HG03457 (cell line): ENCODE results near the gene GRK3.
"Not testable (repeated sequence)": the region's sequence is repeated elsewhere in the genome, so short reads cannot be mapped to it uniquely, and the experiment has no call there.

Experiments used
- ATAC-seq: cut with Tn5 transposase; IDR thresholded peaks from one replicate; pipeline ENCODE4 v1.9.1; 2021; ENCODE audit warnings: moderate number of reproducible peaks; ENCODE audit not compliant: unreplicated experiment

The GRK3 gene

DNA sequence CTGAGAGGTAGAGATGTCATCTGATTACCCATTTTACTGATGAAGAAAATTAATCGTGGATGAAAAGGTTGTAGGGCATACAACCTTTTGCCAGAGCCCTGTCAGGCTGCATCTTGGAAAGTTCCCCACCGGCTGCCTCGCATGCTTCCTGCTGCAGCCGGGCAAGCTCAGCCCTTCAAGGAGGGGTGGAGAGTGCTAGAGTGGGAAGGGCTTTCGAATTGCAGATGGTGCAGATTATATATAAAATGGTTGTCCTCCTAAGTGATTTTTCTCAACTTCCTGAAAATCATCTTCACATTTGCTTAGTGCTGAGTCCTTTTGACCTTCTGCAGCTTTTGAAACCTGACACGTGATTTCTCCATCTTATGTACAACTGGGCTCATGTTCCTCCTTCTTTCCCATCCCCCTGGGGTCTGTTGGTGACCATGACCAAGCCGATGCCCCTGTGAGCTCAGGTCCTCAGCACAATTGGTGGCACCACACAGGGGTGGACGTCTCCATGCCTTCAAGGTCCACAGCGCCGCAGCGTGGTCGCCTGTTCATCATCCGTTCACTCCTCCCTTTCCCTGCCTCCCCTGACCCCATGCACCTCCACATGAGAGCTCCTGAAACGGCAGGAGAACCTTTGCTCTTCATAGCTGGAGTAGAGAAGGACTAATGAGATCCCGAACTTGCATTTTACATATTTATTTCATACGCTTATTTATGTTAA lies 129.9 kb downstream of the GRK3 start:
- ATAC-seq, result no peak

DNA sequence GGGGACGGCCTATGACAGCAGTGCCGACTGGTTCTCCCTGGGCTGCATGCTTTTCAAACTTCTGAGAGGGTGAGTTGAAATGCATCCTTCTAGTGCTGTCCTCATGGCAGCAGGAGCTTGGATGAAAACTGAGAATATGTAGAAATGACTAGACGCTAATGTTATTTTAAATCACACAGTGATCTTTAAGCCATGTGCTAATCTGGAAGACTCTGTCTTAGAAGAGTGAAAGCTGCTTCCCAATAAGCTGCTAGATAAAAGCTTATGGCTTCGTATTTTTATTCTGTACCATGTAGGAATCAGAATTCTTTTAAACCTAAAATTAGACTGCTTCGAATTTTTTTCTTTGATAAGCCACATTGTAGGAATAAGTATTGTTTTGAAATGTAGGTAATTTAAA lies 130.7 kb downstream of the GRK3 start:
- ATAC-seq, result no peak

DNA sequence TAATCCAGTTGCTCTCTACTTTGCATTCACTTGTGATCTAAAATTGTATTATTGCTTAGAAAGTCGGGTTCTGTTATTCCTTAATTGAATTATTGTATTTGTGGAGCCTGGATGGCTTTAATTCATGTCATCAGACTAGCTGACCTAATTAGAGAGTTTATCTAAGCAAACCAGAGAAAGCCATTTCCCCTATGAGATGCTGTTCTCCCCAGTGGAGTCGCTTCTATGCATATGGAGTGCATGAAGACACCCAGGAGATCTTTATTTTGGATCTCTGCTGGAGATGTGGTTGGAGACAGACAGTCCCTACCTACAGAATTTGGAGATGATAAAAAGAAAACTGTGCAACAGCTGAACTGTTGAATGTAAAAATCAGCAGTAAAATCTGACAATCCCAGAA lies 132.3 kb downstream of the GRK3 start:
- ATAC-seq, result no peak

DNA sequence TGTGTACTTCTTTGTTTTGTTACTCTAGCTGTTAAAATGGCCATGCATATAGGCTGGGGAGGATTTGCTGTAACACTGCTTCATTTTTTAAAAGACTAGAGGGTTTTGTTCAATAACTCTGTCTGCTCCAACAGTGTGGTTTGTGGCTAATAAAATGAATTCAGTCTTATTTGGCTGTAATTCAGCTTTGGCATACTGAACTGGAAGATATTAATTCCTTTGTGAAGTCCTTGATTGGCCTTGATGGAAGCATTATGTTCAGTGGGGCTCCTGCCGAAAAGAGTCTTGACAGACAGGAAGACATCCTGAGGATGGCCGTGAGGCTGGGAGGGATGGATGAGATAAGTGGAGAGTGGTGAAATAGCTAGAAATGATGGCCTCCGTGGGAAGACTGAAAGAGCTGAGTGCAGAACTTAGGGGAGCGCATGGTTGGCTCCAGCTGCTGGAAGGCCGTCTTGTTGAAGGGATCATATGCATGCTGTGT lies 132.7 kb downstream of the GRK3 start:
- ATAC-seq, result no peak

DNA sequence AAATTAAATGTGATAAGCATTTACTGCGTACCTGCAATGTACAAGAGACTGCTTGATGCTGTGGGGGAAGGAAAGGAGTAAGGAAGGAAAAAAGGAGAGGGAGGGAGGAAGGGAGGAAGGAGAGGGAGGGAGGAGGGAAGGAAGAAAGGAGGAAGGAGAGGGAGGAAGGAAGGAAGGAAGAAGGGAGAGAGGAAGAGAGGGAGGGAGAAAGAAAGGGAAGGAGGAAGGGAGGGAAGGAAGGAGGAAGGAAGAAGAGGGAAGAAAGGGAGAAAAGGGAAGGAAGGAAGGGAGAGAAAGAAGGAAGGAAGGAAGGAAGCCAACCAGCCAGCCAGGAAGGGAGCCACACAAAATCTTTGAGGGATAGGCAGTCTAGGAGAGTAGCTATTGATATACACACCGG lies 133.5 kb downstream of the GRK3 start:
- no peak for ATAC-seq

DNA sequence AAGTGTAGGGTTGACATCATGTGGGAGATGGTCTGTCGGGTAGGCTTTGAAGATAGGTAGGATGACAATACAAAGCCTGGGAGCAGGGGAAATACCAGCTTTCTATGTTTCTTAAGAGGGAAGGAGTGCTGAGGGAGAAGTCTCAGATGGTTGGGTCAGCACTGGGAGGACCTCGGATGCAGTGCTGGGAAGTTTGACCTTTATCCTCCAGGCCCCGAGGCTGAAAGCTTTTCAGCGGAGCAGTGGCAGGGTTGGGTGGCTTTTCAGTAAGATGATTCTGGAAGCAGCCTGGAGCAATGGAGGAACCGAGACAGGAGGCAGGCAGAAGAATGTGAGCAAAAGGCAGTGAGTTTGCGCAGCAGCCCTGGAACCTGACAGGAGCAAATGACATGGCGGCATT lies 134.0 kb downstream of the GRK3 start:
- ATAC-seq, result no peak

DNA sequence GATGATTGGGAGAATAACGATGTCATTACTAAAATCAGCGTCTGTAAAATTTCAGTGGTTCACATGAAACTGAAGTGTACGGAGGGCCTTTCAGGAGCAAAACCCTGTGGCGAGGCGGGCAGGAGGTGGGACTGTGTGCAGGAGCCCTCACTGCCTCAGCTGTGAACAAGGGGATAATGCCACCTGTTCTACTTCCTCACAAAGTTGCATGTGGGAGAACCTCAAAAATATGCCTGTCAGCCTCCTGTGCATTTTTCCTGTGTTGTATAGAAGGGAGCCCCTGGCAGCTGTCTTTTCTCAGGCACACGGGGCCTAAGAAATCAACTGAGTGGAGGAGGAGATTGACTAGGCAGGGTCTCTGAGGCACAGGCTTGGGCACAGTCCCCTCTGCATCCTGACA lies 134.5 kb downstream of the GRK3 start:
- no peak for ATAC-seq

DNA sequence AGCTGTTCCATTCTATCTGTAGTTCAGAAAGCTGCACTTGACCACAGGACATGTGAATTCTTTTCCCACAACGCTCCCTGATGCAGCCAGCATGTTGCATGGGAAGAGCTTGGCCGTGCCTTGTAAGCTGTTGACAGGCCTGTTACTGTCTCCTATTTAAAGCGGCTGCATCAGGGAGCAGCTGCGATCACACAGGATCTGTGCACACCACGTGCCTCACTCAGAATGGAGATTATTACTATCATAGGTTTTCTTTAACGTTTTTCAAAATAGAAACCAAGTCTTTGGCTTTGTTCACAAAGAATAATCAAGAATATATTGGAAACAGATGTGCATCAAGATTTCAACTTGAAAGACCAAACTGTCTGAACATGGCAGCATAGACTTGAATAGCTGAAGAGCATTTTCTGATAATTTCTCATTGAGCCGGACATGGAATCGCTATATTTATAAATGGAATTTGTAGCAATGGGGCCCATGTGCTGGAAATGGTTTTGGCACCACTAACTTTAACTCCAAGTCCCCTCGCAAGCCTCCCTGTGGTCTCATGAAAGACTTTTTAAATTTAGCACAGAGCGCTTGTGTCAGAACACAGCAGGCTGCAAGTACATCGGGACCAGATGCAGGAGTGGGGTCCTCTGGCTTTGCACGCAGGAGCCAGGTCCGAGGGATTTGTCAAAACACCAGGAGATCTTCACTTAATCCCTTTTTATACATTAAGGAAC lies 136.7 kb downstream of the GRK3 start:
- ATAC-seq, result no peak

DNA sequence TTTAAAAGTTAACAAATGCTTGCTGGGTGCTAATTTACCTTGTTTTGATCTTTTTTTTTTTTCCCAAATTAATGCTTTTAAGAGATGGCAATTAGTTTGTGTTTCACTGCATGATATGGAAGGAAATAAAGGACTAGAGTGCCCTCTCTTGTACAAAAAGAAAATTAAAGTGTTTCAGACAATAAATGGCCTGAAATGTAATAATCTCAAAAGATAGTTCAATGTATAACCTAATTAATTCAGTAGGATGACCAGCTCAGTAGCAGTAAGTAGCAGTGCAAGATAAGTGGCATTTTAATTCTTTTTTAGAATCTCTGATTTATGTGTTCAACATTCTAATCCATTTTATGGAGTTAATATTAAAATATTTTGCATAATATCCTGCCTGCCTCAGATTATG lies 137.6 kb downstream of the GRK3 start:
- ATAC-seq, result no peak

DNA sequence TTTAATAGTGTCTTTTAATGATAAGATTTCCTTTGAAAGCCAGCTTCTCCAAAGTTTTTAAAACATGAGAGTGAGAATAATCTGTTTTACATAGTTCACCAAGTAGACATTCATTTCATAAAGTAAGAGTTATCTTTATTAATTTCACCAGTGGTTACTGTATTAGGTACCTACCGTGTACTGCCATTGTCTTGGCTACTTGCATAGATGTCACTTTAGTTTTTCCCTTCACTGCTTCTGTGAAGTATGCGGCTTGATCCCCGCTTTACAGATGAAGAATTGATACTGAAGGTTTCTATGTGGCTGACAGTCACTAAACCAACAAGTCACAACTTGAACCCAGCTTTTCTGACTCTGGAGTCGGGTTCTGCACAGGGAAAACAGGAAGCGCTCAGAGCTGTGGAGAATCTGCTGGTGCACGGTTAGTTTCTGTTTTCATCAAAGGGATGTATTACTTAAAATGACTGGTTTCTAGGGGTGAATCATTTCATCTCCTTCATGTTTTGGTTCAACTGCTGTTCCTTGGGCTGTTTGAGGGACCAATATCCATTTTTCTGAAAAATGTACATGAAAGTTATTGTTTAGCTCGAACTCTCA lies 138.2 kb downstream of the GRK3 start:
- no peak for ATAC-seq

DNA sequence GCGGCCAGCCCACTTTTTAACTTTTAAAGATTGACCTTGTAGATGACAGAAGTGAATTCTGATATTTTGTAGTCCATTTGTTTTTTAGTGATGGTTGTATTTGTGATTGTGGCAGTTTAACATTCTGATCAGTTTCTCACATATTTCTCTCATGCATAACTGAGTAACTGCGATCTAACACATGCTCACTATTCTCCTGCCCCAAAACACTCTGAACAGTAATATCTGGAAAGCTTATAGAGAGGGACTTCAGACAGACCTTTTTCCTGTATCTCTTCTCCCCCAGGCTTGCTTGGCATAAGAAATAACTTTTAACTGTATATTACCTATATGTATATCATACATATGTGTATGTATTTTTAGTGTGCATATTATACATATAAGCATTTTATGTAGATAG lies 140.2 kb downstream of the GRK3 start:
- no peak for ATAC-seq

DNA sequence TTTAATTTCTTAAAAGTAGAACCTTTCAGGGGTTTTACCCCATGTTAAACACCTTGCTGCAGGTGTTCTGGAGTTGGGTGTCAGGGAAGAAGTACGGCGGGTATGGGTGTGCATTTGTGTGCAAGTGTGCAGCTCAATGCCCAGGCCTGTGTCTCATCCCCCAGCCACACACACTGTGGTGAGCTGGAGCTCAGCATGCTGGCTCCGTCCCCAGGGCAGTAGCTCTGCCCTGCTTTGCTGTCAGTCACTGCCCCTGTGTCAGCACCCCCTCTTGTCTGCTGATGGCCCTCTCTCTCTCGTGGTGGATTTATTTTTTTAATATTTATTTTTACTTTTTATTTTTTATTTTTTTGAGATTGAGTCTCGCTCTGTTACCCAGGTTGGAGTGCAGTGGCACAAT lies 141.7 kb downstream of the GRK3 start:
- no peak for ATAC-seq

DNA sequence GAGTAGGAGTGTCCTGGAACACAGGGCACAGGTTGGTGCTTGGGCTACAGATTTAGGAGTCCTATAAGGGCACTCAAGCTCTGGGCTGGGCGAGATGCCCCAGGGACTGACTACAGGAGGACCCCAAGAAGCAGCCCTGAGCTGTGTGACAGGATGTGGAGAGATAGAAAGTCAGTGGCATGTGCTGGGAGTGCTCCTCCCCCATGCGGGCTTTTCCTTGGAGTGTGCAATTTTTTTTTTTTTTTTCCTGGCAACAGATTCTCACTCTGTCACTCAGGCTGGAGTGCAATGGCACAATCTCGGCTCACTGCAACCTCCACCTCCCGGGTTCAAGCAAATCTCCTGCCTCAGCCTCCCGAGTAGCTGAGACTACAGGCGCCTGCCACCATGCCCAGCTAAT lies 144.0 kb downstream of the GRK3 start:
- ATAC-seq, result not testable (repeated sequence)

DNA sequence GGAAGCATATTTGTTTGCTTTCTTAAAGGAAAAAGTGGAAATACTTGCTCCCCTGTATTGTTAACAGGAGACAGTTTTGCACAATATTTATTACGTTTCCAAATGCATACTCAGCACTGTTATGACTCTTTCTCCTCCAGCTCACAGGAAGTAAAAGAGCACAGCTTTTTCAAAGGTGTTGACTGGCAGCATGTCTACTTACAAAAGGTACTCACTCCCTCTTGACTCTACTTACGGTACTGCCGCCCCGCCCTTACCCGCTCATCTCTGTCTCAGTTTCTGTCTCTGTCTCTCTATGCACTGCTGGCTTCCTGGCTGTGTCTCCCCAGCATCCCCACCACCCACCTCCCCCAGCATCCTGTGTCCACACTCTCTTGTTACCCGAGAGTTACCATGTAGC lies 145.3 kb downstream of the GRK3 start:
- no peak for ATAC-seq

DNA sequence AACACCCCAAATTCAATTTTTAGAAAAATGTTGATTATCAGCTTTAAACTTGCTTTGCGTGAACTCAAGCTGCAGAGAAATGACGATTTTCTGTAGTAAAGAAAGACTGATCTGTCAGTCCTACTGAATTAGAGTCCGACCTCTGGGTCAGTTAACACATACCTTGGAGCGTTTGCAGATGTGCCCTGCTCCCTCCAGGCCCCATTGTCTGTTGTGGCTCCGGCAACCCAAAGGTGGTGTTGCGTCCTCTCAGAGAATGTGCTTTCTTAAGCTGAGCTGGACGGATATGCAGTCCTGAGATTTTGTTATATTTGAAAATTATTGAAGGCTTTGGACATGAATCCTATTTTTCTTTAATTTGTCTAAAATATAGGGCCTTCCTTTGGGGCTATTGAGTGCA lies 146.0 kb downstream of the GRK3 start:
- no peak for ATAC-seq

DNA sequence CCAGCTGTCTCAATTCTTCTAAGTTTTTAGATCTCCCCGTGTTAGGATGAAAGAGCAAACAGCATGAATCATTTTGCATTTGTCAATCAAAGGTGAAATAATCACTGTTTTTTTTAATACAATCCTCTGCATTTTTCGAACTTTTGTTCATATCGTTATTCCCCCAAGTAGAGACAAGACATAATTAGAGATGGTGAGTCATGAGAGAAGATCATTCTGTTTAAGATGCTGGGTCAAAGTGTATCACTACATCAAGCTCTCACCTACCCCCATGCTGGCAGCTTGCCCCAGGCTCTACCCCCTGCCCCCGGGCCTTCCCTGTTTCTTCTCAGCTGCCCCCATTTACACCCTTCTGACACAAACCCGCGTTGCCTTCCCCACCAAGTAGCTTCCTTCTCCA lies 147.0 kb downstream of the GRK3 start:
- no peak for ATAC-seq

DNA sequence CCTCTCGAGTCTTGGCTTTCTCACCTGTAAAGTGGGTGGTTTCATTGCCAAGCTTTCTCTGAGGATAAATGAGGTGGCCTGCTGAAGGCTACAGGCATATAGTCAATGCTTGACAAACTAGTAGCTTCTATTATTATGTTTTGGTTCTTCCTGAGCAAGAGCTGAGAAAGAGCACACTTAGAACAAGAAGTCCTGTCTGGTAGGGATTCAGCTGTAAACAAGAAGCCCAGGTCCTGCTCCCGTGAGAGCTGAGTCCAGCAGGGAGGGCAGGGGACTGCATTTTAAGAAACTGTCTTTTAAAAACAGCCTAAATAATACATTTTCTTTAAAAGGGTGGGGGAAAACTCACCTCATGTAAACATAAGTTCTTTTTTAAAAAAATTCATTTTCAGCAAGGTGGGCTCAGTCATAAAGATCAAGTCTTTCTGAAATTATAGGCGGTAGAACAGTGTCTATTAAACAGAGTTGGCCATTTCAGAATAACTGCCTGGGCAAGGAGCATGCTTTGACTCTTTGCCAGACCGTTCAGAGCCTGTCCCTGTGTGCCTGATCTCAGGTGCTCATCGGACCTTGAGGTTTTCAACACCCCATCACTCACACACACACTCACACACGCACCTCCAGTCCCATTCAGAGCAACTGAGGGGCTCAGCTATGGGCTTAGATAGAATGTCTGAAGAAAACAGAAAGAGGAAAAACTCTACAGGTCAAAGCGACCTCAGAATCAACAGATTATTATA lies 148.4 kb downstream of the GRK3 start:
- no peak for ATAC-seq

DNA sequence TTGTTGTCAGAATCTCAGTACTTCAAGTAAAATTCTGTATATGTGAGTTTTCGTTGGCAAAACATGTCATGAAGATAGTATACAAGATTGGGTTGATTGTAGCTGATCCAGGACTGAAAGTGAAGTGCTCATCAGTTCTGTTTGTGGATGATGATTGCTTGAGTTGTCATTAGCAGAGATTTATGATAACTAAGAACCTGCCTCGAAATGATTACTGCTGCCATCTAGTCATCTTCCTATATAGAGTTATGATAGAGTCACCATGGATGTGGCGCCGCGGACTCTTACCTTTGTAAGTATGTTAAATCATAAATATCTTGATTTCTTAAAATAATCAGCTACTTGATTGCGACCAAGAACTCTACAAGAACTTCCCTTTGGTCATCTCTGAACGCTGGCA lies 149.6 kb downstream of the GRK3 start:
- no peak for ATAC-seq

DNA sequence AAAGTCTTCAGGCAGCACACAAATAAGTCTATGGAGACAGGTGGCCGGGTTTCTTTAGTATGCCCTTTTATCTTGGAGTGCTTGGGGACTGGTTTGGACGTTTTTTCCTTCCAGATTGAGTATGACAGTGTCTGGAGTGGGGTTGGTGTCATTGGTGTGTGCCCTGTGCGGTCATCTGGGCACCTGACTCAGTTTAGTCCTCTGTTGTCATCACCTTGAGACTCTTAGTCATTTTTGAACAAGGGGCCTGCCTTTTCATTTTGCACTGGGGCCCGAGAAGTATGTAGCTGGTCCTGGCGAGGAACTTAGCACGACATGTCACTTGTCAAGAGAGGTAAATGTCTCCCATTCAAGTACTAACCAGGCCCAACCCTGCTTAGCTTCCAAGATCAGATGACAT lies 150.3 kb downstream of the GRK3 start:
- no peak for ATAC-seq

DNA sequence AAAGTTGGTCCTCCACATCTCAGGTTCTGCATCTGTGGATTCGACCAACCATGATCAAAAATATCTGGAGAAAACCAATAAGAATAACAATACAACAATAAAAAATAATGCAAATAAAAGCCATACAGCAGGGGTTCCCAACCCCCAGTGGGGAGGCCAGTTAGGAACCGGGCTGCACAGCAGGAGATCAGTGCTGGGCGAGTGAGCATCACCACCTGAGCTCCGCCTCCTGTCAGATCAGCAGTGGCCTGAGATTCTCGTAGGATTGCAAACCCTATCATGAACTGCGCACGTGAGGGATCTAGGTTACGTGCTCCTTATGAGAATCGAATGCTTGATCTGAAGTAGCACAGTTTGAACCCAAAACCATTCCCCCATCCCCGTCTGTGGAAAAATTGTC lies 152.2 kb downstream of the GRK3 start:
- no peak for ATAC-seq

DNA sequence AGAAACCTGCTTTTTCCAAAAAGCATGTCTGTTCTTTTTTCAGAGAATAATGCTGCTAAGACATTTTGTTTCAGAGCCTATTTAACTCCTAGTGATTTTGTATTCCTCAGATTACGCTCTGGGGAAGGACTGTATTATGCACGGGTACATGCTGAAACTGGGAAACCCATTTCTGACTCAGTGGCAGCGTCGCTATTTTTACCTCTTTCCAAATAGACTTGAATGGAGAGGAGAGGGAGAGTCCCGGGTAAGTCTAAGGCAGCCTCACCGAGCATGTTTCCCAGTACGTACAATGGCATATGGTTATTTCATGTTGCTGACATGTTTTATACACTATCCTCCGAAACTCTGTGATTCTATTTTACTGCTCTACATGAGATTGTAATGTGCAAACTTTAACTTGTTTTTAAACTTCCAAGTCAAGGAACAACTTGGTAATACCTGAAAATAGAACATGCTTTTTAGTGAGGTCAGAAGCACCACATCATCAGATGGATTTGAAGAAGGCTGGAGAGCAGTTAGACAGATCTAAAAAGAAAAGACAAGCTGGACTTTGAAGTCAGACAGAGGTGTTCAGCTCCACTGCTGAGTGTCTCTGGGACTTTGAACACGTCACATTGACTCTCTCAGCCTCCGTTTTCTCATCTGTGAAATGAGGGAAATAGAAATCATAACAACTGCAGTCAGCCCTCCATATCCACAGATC lies 153.8 kb downstream of the GRK3 start:
- no peak for ATAC-seq
